Ovary (tissue), 9 donors: ENCODE measurements around the gene ZNF81. TPM values are rescaled to one million over a fixed set of nuclear protein-coding genes. Genes with fewer than 3 reads are reported as not detected.
"Not testable (repeated sequence)": the region's sequence is repeated elsewhere in the genome, so short reads cannot be mapped to it uniquely, and the experiment has no call there.

ENCODE experiments used
- DNase-seq, 5 donors: peaks; one replicate each; pipeline ENCODE4 v3.0.0-alpha.2; 2019 to 2020
- H3K27ac ChIP-seq, 2 donors: fragments of 200-600 bp; one replicate each; pipeline versions ENCODE4 v1.5.1 to v1.8.0; 2019 to 2022
- H3K27me3 ChIP-seq: fragments of 200-600 bp; one replicate; pipeline ENCODE4 v1.8.0; 2022
- H3K36me3 ChIP-seq: fragments of 200-600 bp; sonication (generic); one replicate; pipeline ENCODE4 v1.5.1; 2019
- H3K4me1 ChIP-seq: one replicate; pipeline ENCODE4 v1.8.1; 2013; ENCODE audit warnings: mild to moderate bottlenecking, moderate library complexity; ENCODE audit not compliant: insufficient read depth
- H3K4me3 ChIP-seq: fragments of 200-600 bp; sonication (generic); one replicate; pipeline ENCODE4 v1.5.1; 2017
- H3K9me3 ChIP-seq, 2 donors: fragments of 200-600 bp in 1 of 2; sonication (generic) in 1 of 2; one replicate each; pipeline versions ENCODE4 v1.5.1 to v1.8.1; 2013 to 2019; ENCODE audit warnings: mild to moderate bottlenecking in 1 of 2, moderate library complexity in 1 of 2
- EP300 ChIP-seq: sonication (generic); formaldehyde crosslinking; IDR thresholded peaks from one replicate; pipeline ENCODE4 v1.6.1; 2017; ENCODE audit warnings: antibody characterized with exemption
- POLR2A ChIP-seq: fragments of 450-650 bp; IDR thresholded peaks from one replicate; pipeline ENCODE4 v1.6.1; 2017; ENCODE audit warnings: antibody characterized with exemption, mild to moderate bottlenecking, moderate library complexity
- WGBS, 3 donors: extraction: QIAGEN DNeasy Blood & Tissue Kit in 1 of 3; methylation state at CpG; one replicate each; pipeline versions ENCODE4 v1.1.5 to v1.1.7; 2013 to 2017; 5-methylcytosine and 5-hydroxymethylcytosine counted together
- intact Hi-C, 4 donors: fragments of 100-400 bp; cut with DNase I; formaldehyde crosslinking; loops; one replicate each; pipeline versions ENCODE4 v1.11.0 to v1.15.1; 2022 to 2023
- polyA plus RNA-seq, 2 donors: library from polyadenylated mRNA; stranded (reverse); fragments of 200-250 nt in 1 of 2; fragments of 350-450 nt in 1 of 2; fragmentation: Illumina TruSeq in 1 of 2; extraction: RNeasy Lipid Tissue Mini Kit (QIAGEN cat#74804) in 1 of 2; gene quantifications; one replicate each; pipeline ENCODE4 v1.2.3, GENCODE V29; 2013 to 2014
- total RNA-seq, 7 donors: library from RNA; depleted of rRNA in 2 of 7; stranded (reverse); fragments of >200 nt in 2 of 7; fragmentation: NEBNext Ultra II Directional in 3 of 7; extraction: Animal tissue kit (Norgen Biotek cat#: 25700) in 3 of 7; gene quantifications; one replicate each; pipeline versions ENCODE4 v1.1.0 to v1.2.4, GENCODE V29; 2016 to 2023
- TF ChIP-seq, protein P1 (sequence below), 3 donors: fragments of 450-650 bp in 2 of 3; fragments of 200-600 bp in 1 of 3; IDR thresholded peaks; one replicate each; pipeline versions ENCODE4 v1.5.1 to v1.8.0; 2016 to 2022; ENCODE audit warnings: antibody characterized with exemption in 3 of 3, mild to moderate bottlenecking in 1 of 3
- donor health status: DM: no; HTN: no; CAD: no; lungs with moderate emphysema.
- donor health status: DM: no; HTN: no; CAD: no.
- donor health status: Bipolar disorder and iron deficiency.
- donor health status: DM: yes; HTN: yes; CAD: no.
- donor health status: DM: no; HTN: no; CAD: no.
- donor health status: DM: yes; HTN: yes; CAD: no.

Gene ZNF81
- total and polyA plus RNA-seq, 9 donors, result 1.5 to 13.9 (median 7.6) TPM

DNA sequence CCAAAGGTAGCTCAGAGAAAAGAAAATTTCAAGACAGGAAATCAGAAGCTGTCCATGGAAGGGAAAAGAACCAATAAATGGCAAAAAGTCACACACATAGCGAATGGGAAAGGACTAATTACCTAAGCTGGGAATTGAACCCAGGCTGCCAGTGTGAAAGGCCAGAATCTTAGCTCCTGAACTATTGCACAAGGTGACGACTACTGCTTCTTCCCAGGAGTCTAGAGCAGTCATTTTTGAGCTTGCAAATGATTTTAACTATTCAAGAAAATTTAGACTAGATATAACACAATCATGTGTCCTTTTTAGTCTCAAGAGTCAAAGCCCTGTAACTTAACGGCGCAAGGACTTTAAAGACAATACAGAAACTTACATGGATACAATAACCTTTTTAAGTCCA is 34.1 kb upstream of the ZNF81 start:
- no peak for DNase-seq
- 74 to 87% (median 75%) methylated on average over 4 of the region's 4 CpGs for WGBS, 3 donors
- Histone ChIP-seq H3K4me1 (no peaks in the 10 kb centered on the region), H3K4me3 (no peak overlapping the region), H3K27ac (no peak overlapping the region), H3K36me3 (no peaks in the 10 kb centered on the region), H3K27me3 (no peaks in the 10 kb centered on the region), H3K9me3 (no peaks in the 10 kb centered on the region)
- TF ChIP-seq POLR2A (no peak), EP300 (no peak)
- TF ChIP-seq, protein P1, sequence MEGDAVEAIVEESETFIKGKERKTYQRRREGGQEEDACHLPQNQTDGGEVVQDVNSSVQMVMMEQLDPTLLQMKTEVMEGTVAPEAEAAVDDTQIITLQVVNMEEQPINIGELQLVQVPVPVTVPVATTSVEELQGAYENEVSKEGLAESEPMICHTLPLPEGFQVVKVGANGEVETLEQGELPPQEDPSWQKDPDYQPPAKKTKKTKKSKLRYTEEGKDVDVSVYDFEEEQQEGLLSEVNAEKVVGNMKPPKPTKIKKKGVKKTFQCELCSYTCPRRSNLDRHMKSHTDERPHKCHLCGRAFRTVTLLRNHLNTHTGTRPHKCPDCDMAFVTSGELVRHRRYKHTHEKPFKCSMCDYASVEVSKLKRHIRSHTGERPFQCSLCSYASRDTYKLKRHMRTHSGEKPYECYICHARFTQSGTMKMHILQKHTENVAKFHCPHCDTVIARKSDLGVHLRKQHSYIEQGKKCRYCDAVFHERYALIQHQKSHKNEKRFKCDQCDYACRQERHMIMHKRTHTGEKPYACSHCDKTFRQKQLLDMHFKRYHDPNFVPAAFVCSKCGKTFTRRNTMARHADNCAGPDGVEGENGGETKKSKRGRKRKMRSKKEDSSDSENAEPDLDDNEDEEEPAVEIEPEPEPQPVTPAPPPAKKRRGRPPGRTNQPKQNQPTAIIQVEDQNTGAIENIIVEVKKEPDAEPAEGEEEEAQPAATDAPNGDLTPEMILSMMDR (IDR thresholded peaks at IDR 0.05), result no peak
- intact Hi-C loops, result no loop called here

DNA sequence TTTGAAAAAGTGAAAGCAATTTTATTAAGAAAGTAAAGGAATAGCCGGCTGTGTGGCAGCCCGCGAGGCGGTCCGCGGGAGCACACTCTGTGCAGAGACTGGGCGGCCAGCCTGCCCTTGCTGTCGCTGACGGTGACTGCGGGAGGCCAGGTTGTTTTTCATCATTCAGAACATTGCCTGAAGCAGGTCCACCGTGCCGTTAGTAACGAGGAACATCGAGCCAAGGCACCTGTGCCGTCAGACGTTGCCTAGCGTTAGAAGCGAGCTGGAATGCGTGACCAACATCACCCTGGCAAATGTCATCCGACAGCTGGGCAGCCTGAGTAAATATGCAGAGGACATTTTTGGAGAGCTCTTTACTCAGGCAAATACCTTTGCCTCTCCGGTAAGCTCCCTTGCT is 33.6 kb upstream of the ZNF81 start:
- H3K27me3 ChIP-seq, intact Hi-C loops, H3K4me3 ChIP-seq, H3K27ac ChIP-seq, H3K36me3 ChIP-seq, DNase-seq, H3K9me3 ChIP-seq, H3K4me1 ChIP-seq: not testable (repeated sequence)
- whole genome bisulfite sequencing, 3 donors, result 74 to 80% (median 80%) methylated on average over 21 of the region's 21 CpGs

DNA sequence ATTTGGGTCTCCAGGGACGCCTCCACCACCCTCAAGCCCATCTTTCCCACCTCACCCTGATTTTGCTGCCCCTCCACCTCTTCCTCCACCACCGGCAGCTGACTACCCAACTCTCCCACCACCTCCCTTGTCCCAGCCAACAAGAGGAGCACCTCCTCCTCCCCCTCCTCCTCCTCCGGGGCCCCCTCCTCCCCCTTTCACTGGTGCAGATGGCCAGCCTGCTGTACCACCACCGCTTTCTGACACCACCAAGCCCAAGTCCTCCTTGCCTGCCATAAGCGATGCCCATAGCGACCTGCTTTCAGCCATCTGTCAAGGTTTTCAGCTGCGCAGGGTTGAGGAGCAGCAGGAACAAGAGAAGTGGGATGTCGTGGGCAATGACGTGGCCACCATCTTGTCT is 32.4 kb upstream of the ZNF81 start:
- intact Hi-C loops, result no loop called here
- no peak overlapping the region for H3K4me3 ChIP-seq
- no peaks in the 10 kb centered on the region for H3K36me3 ChIP-seq
- no peak overlapping the region for H3K27ac ChIP-seq
- 84 to 91% (median 86%) methylated on average over 9 of the region's 9 CpGs for WGBS, 3 donors
- TF ChIP-seq POLR2A, result no peak
- no peak for TF ChIP-seq EP300
- TF ChIP-seq, protein P1 (IDR thresholded peaks at IDR 0.05), result no peak
- no peaks in the 10 kb centered on the region for H3K9me3 ChIP-seq
- no peaks in the 10 kb centered on the region for H3K4me1 ChIP-seq
- no peak for DNase-seq
- H3K27me3 ChIP-seq, result no peaks in the 10 kb centered on the region

DNA sequence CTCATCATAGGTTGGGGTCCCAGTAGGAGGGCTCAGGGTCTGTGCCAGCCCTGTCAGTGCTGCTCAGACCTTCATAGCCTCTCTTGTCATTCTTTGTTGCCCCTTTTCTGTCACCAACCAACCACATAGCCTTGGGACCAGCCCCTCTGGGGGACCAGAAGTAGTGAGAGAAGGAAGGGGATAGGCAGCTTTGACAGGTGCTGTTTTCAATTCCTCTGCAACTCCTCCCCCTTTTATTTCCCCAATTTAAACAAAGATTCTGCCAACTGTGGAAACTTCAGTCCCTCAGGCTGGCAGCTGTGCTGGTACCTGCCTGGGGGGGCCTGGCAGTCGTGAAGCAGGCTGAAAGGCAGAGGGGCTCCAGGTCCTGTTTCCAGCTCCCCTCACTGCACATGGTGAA is 30.9 kb upstream of the ZNF81 start:
- intact Hi-C loops, H3K4me1 ChIP-seq, H3K9me3 ChIP-seq, H3K27me3 ChIP-seq, H3K36me3 ChIP-seq, H3K27ac ChIP-seq, H3K4me3 ChIP-seq, DNase-seq: not testable (repeated sequence)
- WGBS, 3 donors, result 47 to 75% (median 67%) methylated on average over 1 of the region's 1 CpG

DNA sequence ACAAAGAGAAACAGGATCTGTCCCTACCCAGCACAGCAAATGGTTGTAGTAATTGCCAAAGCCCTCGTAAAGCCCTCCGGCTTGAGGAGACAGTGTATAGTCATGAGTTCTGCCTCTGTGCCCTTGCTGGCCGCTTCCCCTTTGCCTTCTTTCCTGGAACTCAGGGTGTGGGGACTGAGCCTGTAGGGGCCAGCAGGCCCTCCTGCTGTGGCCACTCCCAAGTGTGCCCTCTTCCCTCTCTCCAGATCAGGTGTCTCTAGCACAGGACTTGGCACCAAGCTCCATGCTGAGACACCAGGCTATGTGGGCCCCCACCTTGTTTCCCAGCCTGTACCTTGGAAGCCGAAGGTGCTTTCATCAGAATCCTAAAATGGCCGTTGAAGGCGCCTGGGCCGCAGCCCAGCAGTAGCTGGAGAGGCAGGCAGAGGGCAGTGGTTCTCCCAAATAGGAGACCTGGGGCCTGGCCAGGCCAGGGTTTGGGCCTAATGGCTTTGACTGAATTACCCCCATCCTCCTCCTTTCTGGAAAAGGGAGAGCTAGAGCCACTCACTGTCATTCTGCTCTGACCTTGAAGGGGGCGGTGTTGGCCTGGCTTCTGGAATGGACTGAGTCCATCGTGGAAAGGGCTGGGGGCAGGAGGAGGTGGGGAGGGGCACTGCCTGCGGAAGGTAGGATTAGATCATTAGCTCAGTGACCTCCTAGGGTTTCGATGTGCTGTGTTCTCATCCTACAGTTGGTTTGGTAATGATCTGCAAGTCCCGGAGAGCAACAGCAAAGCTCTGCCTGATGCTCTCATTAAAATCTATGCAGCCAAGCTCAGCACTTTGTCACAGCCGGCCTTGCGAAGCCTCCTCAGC is 30.1 kb upstream of the ZNF81 start:
- intact Hi-C loops, result not testable (repeated sequence)
- WGBS, 3 donors, result 79 to 84% (median 79%) methylated on average over 12 to 14 of the region's 14 CpGs

DNA sequence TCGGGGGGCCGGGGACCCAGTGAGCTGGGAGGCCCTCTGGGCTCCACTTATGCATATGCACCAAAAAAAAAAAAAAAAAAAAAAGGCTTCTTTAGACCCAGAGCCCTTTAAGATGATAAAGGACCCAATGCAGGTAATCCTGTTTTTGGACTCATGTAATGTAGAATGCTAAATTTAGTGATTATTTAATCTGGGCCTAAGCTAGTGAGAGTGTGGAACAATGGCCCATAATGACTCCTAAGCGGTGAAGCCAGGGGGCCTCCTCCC is 29.5 kb upstream of the ZNF81 start:
- H3K27me3 ChIP-seq, intact Hi-C loops: not testable (repeated sequence)
- WGBS, 3 donors, result 65 to 78% (median 72%) methylated on average over 3 of the region's 3 CpGs

More for the DNA sequence above, 30.1 kb upstream of the ZNF81 start:
- H3K9me3 ChIP-seq, H3K4me1 ChIP-seq, H3K27me3 ChIP-seq, H3K27ac ChIP-seq, DNase-seq, H3K36me3 ChIP-seq, H3K4me3 ChIP-seq: not testable (repeated sequence)

More for the DNA sequence above, 29.5 kb upstream of the ZNF81 start:
- DNase-seq, H3K4me1 ChIP-seq, H3K36me3 ChIP-seq, H3K27ac ChIP-seq, H3K9me3 ChIP-seq, H3K4me3 ChIP-seq: not testable (repeated sequence)
